Inflammatory macrophage treated with lipopolysaccharide for 4 hours (primary cell): ENCODE results near the gene BACH2.

ENCODE experiments used
- DNase-seq: peaks from one replicate; pipeline ENCODE4 v3.0.0-alpha.2; 2020

Gene BACH2

GRCh38 chr6:89956182-89956581, 340.5 kb downstream of the BACH2 start:
- peak; percentile 35 for DNase-seq

GRCh38 chr6:89955364-89955763, 341.3 kb downstream of the BACH2 start:
- no peak for DNase-seq

- no peak for DNase-seq
Measured at GRCh38 chr6:89954721-89955148, 341.9 kb downstream of the BACH2 start.

GRCh38 chr6:89952686-89953085, 344.0 kb downstream of the BACH2 start:
- peak; percentile 67 for DNase-seq

- DNase-seq, result no peak
Measured at GRCh38 chr6:89952105-89952671, 344.5 kb downstream of the BACH2 start.

- no peak for DNase-seq
Measured at GRCh38 chr6:89951574-89952104, 345.0 kb downstream of the BACH2 start.

GRCh38 chr6:89950879-89951391, 345.7 kb downstream of the BACH2 start:
- peak; percentile 27 for DNase-seq

- DNase-seq, result no peak
Measured at GRCh38 chr6:89950446-89950845, 346.2 kb downstream of the BACH2 start.

GRCh38 chr6:89948876-89949275, 347.8 kb downstream of the BACH2 start:
- DNase-seq, result no peak

- peak; percentile 51 for DNase-seq
Measured at GRCh38 chr6:89944826-89945407, 351.7 kb downstream of the BACH2 start.

- no peak for DNase-seq
Measured at GRCh38 chr6:89944181-89944755, 352.4 kb downstream of the BACH2 start.

GRCh38 chr6:89942601-89943000, 354.0 kb downstream of the BACH2 start:
- DNase-seq, result no peak

- no peak for DNase-seq
Measured at GRCh38 chr6:89941763-89942497, 354.7 kb downstream of the BACH2 start.

- no peak for DNase-seq
Measured at GRCh38 chr6:89941031-89941762, 355.4 kb downstream of the BACH2 start.

- peak; percentile 80 for DNase-seq
Measured at GRCh38 chr6:89940225-89941027, 356.2 kb downstream of the BACH2 start.

- no peak for DNase-seq
Measured at GRCh38 chr6:89939144-89939543, 357.5 kb downstream of the BACH2 start.

GRCh38 chr6:89938014-89938413, 358.6 kb downstream of the BACH2 start:
- no peak for DNase-seq

- no peak for DNase-seq
Measured at GRCh38 chr6:89936177-89936576, 360.5 kb downstream of the BACH2 start.

GRCh38 chr6:89934685-89935366, 361.8 kb downstream of the BACH2 start:
- no peak for DNase-seq

- DNase-seq, result no peak
Measured at GRCh38 chr6:89932245-89932802, 364.3 kb downstream of the BACH2 start.

GRCh38 chr6:89930789-89931188, 365.9 kb downstream of the BACH2 start:
- no peak for DNase-seq
